Measurements from ENCODE around the gene ZSCAN5B. TPM values are rescaled to one million over a fixed set of nuclear protein-coding genes. Genes with fewer than 3 reads are reported as not detected.

ZSCAN5B gene
- total and polyA plus RNA-seq, 2 of the 13 experiments (the other 11 are each of a cell fraction or from before 2014, with no cell fraction given), result not detected

GRCh38 chr19:56142087-56142787 is 55.3 kb downstream of the ZSCAN5B start (continued):
- TF ChIP-seq PRDM10 (CRISPR knock-in tag; IDR thresholded peaks at IDR 0.05; ENCODE audit: low read depth) (peak; percentile 73; the same call in 1 of the 2 replicates), ATF1 (CRISPR knock-in tag; IDR thresholded peaks at IDR 0.05) (peak; percentile 41; the same call in 1 of the 2 replicates), NR2F1 (CRISPR knock-in tag; IDR thresholded peaks at IDR 0.05) (peak; percentile 27 to 42; a peak in 1 of 4 replicates), LBX2 (CRISPR knock-in tag; IDR thresholded peaks at IDR 0.05; ENCODE audit: borderline replicate concordance) (no peak), UBTF (CRISPR knock-in tag; IDR thresholded peaks at IDR 0.05) (peak; percentile 29; the same call in 1 of the 2 replicates), PITX1 (CRISPR knock-in tag; IDR thresholded peaks at IDR 0.05) (peak; percentile 59; the same call in 1 of the 2 replicates), ZNF296 (CRISPR knock-in tag; conservative IDR thresholded peaks at IDR 0.05) (no peak; the same call in 1 of the 2 replicates), IRF1 (CRISPR knock-in tag; IDR thresholded peaks at IDR 0.05; ENCODE audit: low read depth) (no peak), TBX2 (CRISPR knock-in tag; IDR thresholded peaks at IDR 0.05; ENCODE audit: borderline replicate concordance) (peak; percentile 76), NFATC3 (CRISPR knock-in tag; IDR thresholded peaks at IDR 0.05) (no peak), ZNF777 (CRISPR knock-in tag; IDR thresholded peaks at IDR 0.05) (no peak), ZNF180 (CRISPR knock-in tag; IDR thresholded peaks at IDR 0.05; ENCODE audit: borderline replicate concordance, low read depth) (no peak), REPIN1 (CRISPR knock-in tag; IDR thresholded peaks at IDR 0.05; ENCODE audit: borderline replicate concordance, low read depth) (peak; percentile 70; the same call in 1 of the 2 replicates), JUNB (CRISPR knock-in tag; IDR thresholded peaks at IDR 0.05; ENCODE audit: borderline replicate concordance) (no peak), MAFK (conservative IDR thresholded peaks at IDR 0.05 in 1 of 2, IDR thresholded peaks at IDR 0.05 in 1 of 2; ENCODE audit: low read length in 2 of 2) (no peak), ZFP90 (CRISPR knock-in tag; IDR thresholded peaks at IDR 0.05; ENCODE audit: borderline replicate concordance) (no peak), ZNF615 (CRISPR knock-in tag; IDR thresholded peaks at IDR 0.05; ENCODE audit: borderline replicate concordance) (no peak), CHD2 (IDR thresholded peaks at IDR 0.05; ENCODE audit: low read depth, low read length) (no peak), ASH2L (IDR thresholded peaks at IDR 0.05; ENCODE audit: insufficient read length, low read depth, low read length) (peak; percentile 81)
